HG03469 (cell line): ENCODE data around the gene MEPCE.

Experiments
- ATAC-seq: cut with Tn5 transposase; IDR thresholded peaks from one replicate; pipeline ENCODE4 v1.9.1; 2021; ENCODE audit warnings: mild to moderate bottlenecking, moderate library complexity, moderate number of reproducible peaks; ENCODE audit not compliant: unreplicated experiment

Gene MEPCE

GRCh38 chr7:100406767-100407166 lies 22.9 kb upstream of the MEPCE start:
- no peak for ATAC-seq

DNA sequence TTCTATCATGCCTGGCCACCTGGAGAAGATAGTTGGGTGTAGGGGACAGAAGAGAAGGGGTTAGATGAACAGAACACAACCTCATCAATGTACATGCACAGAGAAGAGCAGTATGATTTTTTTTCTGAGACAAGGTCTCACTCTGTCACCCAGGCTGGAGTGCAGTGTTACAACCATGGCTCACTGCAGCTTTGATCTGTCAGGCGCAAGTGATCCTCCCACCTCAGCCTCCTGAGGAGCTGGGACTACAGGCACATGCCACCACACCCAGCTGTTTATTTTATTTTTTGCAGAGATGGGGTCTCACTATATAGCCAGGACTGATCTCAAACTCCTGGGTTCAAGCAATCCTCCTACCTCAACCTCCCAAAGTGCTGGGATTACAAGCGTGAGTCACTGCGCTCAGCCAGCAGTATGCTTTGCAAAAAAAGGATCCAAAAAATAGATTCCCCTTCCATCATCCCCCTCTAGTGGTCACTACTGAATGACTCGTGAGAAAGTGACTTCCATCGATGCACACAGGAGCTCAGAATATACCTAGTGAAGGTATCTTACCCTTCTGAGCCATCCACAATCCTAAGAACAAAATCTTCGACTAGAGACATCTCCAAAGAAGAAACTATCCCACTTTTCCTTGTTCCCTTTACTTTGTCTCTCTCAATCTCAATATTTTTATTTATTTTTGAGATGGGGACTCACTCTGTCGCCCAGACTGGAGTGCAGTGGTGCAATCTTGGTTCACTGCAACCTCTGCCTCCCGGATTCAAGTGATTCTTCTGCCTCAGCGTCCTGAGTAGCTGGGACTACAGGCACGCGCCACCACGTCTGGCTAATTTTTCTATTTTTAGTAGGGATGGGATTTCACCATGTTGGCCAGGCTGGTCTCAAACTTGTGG lies 22.1 kb upstream of the MEPCE start:
- ATAC-seq = no peak

DNA sequence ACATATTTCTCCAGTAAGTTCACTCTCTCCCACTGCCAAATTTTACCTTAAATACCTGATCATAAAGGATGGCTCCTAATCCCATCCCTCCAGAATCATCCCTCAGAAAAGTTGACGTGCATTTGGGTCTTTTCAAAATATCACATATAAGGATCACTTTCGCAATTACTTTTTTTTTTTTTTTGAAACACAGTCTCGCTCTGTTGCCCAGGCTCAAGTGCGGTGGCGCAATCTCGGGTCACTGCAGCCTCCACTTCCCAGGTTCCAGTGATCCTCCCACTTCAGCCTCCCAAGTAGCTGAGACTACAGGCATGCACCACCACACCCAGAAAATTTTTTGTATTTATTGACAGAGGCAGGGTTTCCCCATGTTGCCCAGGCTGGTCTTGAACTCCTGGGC lies 18.5 kb upstream of the MEPCE start:
- ATAC-seq = no peak

- no peak for ATAC-seq
These were observed 16.3 kb upstream of the MEPCE start for GRCh38 chr7:100413346-100413745.

GRCh38 chr7:100413889-100414288 lies 15.7 kb upstream of the MEPCE start:
- no peak for ATAC-seq

- no peak for ATAC-seq
These were observed 14.2 kb upstream of the MEPCE start for GRCh38 chr7:100415448-100415847.

DNA sequence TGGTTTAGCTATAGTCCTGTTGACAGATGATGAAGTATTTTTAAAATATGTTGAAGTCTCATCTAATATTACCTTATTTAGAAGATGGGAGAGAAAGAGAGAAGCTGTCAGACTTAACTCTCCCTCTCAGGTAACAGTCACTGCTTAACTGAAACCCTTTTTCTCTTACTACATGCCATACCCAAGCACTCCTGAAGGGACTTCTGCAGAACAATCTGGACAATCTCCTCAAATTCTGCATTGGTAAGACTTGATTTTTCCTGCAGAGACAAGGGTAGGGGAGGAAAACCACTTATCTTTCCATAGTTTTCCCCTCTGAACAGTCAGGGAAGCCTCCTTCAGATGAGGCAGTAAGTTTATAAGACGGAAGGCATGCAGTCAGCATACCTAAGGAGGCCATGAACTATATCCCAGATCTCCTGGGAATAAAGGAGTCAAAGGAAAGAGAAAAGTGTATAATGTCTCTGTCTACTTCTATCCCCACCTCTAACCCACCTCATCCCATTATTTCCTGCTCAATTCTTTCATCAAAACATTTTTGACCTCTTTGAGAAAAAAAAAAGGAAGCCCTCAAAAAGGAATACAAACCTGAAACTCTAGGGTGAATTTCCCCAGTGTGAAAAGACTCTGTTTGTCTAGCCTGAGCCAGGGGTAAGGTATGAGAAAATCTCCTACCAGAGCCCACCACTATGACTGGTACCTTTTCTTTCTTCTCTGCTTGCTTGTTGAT lies 10.5 kb upstream of the MEPCE start:
- no peak for ATAC-seq

GRCh38 chr7:100419660-100420226 lies 9.9 kb upstream of the MEPCE start:
- no peak for ATAC-seq

GRCh38 chr7:100423315-100423714 lies 6.3 kb upstream of the MEPCE start:
- ATAC-seq = no peak

DNA sequence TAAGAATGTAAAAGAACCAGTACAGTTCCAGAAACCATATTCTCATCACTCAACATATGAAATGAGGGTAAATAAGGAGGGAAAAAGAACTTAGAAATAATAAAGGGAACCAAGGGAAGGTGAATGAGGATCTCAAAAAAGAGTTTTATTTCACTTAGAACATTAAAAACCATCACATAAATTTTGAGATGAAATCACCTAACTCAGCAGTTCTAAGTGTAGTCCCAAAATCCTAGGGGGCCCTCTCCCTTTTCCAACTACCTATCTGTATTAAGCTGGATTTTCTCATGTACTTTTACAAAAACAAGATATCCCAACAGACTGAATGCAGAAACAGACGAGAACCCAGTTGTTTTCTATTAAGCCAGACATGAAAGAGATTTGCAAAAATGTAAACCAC lies 4.3 kb upstream of the MEPCE start:
- no peak for ATAC-seq

DNA sequence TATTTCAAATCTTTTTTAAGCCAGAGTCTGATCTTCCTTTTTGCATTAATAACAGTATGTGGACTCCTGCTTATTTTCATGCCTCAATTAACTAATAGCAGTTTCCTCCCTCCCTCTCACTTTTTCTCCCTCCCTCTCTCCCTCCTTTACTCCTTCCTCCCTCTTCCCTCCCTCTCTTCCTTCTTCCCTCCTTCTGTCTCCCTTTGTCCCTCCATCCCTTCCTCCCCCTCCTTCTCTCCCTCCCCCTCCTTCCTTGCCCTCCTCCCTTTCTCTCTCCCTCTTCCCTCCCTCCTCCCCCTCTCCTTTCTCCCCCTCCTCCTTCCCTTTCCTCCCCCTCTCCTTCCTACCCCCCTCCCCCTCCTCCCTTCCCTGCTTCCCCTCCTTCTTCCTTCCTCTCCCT lies 3.1 kb upstream of the MEPCE start:
- ATAC-seq = no peak

- ATAC-seq = no peak
These were observed 1.9 kb upstream of the MEPCE start for GRCh38 chr7:100427762-100428198.

- peak; percentile 30 for ATAC-seq
These were observed 1.2 kb upstream of the MEPCE start, which contains the start of gene ZCWPW1 for GRCh38 chr7:100428199-100428966. Gene ZCWPW1, minus strand, starts transcription at chr7:100428703. Its CDS starts 8,054 bp downstream, at chr7:100420649.

DNA sequence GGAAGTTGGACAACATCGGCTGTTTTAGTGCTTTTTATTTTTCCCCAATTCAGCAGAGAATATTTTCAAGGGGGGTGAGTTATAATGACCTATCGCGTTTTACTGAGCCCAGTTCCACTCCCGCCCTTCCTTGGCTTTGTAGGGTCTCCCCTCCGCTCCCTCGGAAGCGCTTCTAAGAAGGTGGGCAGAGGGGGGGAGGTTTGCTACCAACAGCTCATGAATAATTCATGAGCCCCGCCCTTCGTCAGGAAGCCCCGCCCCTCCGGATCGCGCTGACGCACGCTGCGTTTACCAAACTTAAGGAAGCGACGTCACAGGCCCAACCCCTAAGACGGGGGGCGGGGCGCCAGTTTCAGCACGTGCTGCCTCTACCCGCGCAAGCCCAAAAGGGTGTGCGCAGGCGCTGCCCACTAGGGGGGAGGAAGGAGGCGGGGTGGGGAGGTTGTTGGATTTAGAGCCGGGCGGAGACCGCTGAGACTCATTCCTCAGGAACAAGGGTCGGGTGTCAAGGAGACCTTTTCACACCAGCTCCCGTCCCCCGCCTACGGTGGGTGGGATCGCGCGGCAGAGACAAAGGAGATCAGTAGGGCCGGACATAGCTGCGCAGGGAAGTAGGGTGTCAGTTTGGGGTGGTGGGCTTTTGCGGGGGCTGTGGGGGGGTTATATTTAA lies 529 bp upstream of the MEPCE start:
- ATAC-seq = peak; percentile 27

DNA sequence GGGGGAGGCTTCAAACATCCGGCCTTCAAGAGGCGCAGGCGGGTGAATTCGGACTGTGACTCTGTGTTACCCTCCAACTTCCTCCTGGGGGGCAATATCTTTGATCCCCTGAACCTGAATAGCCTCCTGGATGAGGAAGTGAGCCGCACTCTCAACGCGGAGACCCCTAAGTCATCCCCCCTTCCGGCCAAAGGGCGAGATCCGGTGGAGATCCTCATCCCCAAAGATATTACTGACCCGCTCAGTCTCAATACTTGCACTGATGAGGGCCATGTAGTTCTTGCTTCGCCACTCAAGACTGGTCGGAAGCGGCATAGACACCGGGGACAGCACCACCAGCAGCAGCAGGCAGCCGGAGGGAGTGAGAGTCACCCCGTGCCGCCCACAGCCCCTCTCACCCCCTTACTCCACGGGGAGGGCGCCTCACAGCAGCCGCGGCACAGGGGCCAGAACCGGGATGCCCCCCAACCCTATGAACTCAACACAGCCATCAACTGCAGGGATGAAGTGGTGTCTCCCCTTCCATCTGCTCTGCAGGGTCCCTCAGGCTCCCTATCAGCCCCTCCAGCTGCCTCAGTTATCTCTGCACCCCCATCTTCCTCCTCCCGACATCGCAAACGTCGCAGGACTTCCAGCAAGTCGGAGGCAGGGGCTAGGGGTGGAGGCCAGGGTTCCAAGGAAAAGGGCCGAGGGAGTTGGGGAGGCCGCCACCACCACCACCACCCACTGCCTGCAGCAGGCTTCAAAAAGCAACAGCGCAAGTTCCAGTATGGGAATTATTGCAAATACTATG lies 1.1 kb downstream of the MEPCE start:
- ATAC-seq = no peak

DNA sequence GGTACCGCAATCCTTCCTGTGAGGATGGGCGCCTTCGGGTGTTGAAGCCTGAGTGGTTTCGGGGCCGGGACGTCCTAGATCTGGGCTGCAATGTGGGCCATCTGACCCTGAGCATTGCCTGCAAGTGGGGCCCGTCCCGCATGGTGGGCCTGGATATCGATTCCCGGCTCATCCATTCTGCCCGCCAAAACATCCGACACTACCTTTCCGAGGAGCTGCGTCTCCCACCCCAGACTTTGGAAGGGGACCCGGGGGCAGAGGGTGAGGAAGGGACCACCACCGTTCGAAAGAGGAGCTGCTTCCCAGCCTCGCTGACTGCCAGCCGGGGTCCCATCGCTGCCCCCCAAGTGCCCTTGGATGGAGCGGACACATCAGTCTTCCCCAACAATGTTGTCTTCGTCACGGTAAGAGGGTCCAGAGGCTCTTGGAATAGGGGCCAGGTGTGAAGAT lies 1.7 kb downstream of the MEPCE start:
- ATAC-seq = no peak

DNA sequence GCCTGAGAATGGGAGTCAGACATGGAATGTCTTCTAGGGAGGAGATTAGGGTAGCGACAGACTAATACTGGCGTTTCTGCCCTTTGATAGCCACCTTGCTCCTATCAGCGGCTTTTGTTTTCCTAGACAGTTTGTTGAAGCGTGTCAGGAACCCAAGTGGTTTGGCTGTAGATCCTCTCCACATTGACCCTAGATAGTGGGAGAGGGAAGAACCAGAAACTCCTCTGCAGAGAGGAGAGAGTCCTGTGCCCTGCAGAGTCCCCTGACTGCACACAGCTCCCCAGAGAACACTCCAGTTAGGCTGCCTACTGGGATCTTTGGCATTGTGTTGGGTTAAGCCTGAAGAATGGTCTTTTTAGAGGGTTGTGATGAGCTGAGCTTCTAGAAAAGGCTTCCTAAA lies 2.4 kb downstream of the MEPCE start:
- no peak for ATAC-seq

GRCh38 chr7:100432621-100433275 lies 3.1 kb downstream of the MEPCE start:
- ATAC-seq = no peak

GRCh38 chr7:100433276-100433591 lies 3.6 kb downstream of the MEPCE start:
- no peak for ATAC-seq
